ENCODE data around the gene MAG. TPM values are rescaled to one million over a fixed set of nuclear protein-coding genes. Genes with fewer than 3 reads are reported as not detected.

MAG gene
- total and polyA plus RNA-seq, 9 of the 15 experiments (the other 6 are each of a cell fraction or from before 2014, with no cell fraction given), result 0.11 to 10.0 (median 1.6) TPM

GRCh38 chr19:35247526-35248309, 44.2 kb upstream of the MAG start (continued):
- peak; percentile 54 for TF ChIP-seq NFIC (IDR thresholded peaks at IDR 0.05)
- TF ChIP-seq ELF4 (CRISPR knock-in tag; IDR thresholded peaks at IDR 0.05), result peak; percentile 65; the same call in 1 of the 2 replicates
- TF ChIP-seq MIER1 (IDR thresholded peaks at IDR 0.05; ENCODE audit: low read depth), result peak; percentile 52; the same call in 1 of the 2 replicates
- TF ChIP-seq TGIF2 (CRISPR knock-in tag; IDR thresholded peaks at IDR 0.05), result no peak; the same call in 1 of the 2 replicates
- no peak for TF ChIP-seq SAFB2 (IDR thresholded peaks at IDR 0.05; ENCODE audit: borderline replicate concordance, low read depth, low read length, severe bottlenecking)
- TF ChIP-seq ATF3 (IDR thresholded peaks at IDR 0.05), result no peak; the same call in none of the 2 replicates
- no peak for TF ChIP-seq ATF3 (CRISPR knock-in tag; conservative IDR thresholded peaks at IDR 0.05)
- 0 out of 2 replicates have a peak, but pooled peaks have one; percentile 66 for TF ChIP-seq LARP7 (IDR thresholded peaks at IDR 0.05)
- TF ChIP-seq YBX1 (IDR thresholded peaks at IDR 0.05), result no peak
- no peak for TF ChIP-seq SFPQ (IDR thresholded peaks at IDR 0.05; ENCODE audit: low read depth, low read length)
- no peak for TF ChIP-seq ZBTB8A (IDR thresholded peaks at IDR 0.05; ENCODE audit: partially characterized antibody)
- peak; percentile 8; the same call in 1 of the 2 replicates for TF ChIP-seq ZNF24 (IDR thresholded peaks at IDR 0.05)
- no peak for TF ChIP-seq NFXL1 (CRISPR knock-in tag; IDR thresholded peaks at IDR 0.05)
- TF ChIP-seq ZBTB40 (IDR thresholded peaks at IDR 0.05), result no peak
- no peak for TF ChIP-seq ZBTB40 (CRISPR knock-in tag; IDR thresholded peaks at IDR 0.05)
- no peak for TF ChIP-seq GATAD2B (IDR thresholded peaks at IDR 0.05; ENCODE audit: borderline replicate concordance)
- no peak for TF ChIP-seq ZNF57 (CRISPR knock-in tag; IDR thresholded peaks at IDR 0.05)

All from K562 (cell line).